CD1c-positive myeloid dendritic cell (primary cell): ENCODE data around the gene ARMC6.
"Not testable (repeated sequence)": the region's sequence is repeated elsewhere in the genome, so short reads cannot be mapped to it uniquely, and the experiment has no call there.

Source experiments
- DNase-seq: peaks from one replicate; pipeline ENCODE4 v3.0.0-alpha.2; 2016; ENCODE audit errors: extremely low spot score

Gene ARMC6

DNA sequence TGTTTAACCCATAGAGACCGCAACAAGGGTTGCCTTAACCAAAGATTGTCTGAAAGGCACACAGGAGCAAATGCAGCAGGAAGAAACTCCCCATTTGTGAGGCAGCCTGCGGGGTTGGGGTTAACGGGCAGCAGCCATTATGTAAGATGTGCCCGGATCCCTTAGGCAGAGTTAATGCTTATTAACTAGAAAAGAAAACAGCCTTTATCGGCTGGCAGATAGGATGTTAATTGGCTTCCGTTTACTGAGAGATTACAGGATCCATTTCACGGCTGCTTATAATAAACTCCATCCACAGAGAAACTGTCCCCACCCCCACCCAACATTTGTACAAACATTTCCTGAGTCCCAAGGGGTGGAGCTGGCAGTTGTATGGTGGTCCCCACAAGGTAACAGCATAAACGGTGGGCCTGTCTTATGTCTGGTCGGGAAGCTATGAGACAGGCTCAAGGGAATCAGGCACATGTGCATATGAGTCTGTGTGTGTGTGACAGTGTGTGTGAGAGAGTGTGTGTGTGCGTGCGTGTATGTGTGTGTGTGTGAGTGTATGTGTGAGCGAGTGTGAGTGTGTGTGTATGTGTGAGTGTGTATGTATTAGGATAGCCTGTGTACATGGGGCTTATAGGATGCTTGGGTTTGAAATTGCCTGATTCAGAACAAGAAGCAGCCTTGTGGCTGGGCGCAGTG is 40.9 kb downstream of the ARMC6 start:
- DNase-seq, result no peak

DNA sequence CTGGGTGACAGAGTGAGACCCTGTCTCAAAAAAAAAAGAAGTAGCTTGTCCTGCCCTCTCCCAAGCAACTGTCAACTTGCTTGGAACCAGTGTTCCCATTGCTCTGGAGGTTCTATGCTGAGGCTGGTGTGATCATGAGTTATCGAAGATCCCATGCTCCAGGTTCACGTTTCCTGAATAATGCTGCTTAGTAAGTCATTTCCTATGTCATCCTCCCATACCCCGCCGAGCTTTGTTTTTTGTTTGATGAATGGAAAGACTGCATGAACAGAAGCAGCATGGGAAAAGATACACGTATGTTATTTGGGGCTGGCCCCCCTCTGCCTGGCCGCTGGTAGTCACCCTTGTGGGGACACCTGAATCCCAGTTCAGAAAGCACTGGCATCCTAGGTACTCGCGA is 41.7 kb downstream of the ARMC6 start:
- DNase-seq, result no peak

DNA sequence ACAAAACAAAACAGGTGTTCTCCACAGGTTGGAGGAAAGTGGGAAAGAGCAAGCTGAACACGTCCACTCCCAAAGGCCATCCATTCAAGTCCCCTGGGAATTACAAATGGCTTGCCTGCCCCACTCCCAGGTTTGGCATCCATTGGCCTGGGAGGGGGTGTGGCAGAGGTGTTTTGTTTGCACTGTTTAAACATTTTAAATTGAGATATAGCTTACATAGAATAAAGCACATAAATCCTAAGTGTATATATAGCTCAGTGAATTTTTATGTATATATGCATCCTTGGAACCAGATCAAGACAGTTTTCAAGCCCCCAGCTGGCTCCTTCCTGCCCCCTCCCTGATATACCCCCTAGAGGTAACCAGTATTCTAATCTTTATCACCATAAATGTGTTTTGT is 43.1 kb downstream of the ARMC6 start:
- DNase-seq, result no peak

DNA sequence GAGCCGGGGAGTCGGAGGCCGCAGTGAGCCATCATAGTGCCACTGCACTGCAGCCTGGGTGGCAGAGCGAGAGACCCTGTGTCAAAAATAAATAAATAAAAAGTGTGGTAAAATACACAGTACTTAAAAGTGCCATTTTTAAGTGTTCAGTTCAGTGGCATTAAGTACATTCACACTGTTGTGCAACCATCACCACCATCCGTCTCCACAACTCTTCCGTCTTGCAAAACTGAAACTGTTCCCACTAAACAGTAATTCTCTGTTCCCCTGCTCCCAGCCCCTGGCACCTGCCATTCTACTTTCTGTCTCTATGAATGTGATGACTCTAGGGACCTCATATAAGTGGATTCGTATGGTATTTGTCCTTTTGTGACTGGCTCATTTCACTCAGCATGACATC is 43.7 kb downstream of the ARMC6 start:
- DNase-seq, result no peak

DNA sequence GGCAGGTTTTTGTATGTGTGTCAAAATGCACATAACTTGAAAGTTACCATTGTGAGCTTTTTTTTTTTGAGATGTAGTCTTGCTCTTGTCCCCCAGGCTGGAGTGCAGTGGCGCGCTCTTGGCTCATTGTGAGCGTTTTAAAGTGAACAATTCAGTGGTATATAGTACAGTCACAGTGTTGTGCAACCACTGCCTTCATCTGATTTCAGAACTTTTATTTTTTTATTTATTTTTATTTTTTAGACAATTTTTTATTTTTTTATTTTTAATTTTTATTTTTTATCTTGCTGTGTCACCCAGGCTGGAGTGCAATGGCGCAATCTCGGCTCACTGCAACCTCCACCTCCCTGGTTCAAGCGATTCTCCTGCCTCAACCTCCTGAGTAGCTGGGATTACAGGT is 45.4 kb downstream of the ARMC6 start:
- no peak for DNase-seq

- DNase-seq, result no peak
Observed at GRCh38 chr19:19079571-19079970, 46.2 kb downstream of the ARMC6 start.

DNA sequence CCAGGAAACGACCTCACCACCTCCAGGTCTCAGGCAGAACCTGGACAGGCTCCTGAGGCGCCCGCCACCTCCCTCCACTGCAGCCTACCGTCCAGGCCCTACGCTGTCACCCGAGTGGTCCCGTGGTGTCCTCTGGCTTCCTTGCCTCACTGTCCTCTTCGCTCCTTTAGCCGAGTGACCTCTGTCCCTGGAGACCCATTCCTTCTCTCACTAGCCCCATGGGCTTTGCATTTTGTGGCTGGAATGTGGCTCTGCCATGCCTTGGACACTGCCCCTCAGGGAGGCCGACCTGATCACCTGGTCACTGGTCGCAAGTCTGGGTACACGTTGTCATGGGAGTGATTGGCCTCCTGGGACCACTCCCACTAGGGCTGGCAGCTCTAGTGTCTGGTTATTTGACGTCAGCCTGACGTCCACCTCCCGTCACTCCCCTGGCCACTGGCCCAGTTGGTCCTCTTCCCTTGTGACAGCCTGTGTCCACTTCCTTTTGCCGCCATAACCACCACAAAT is 48.3 kb downstream of the ARMC6 start:
- DNase-seq, result no peak

DNA sequence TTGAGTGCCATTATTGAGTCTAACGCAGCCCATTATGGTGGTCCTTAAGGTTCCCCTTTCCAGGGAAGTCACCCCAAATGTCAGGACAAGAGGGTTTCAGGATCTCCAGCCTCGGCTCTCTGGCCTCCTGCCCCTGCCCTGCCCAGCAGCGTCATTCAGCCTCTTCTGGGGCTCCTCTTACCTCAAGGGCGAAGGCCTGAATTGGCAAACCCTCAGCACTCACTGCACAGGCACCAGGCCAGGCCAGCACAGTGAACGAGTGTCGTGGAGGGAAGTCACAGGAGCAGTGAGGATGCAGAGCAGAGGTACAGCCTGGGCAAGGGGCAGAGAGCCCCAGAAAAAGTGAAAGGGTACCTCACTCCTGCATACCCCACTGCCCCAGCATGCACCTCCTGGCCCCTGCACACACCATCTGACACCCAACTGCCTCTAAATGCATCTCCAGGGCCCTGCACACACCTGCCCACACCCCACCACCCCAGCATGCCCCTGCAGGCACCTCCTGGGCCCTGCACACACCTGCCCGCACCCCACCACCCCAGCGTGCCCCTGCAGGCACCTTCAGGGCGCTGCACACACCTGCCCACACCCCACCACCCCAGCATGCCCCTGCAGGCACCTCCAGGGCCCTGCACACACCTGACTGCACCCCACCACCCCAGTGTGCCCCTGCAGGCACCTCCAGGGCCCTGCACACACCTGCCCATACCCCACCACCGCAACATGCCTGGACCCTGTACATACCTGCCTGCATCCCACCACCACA is 50.2 kb downstream of the ARMC6 start:
- DNase-seq, result no peak

DNA sequence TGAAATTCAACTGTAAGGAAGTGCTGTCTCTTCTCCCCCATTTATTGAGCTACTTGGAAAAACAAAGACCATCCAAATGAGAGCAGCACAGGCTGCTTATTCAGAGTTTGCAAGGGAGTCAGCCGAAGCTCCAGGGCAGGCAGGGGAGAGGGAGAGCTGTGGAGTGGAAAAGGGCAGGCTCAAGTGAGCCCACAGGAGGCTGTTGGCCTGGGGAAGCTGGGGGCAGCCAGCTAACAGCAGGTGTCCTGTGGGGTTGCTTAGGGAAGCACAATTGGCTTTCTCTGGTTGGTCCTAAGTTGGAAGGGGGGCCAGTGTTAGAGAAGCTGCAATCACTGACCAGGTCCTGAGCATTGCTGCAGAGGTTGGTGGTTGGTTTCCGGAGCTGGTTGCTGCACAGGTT is 54.3 kb downstream of the ARMC6 start:
- DNase-seq, result no peak

DNA sequence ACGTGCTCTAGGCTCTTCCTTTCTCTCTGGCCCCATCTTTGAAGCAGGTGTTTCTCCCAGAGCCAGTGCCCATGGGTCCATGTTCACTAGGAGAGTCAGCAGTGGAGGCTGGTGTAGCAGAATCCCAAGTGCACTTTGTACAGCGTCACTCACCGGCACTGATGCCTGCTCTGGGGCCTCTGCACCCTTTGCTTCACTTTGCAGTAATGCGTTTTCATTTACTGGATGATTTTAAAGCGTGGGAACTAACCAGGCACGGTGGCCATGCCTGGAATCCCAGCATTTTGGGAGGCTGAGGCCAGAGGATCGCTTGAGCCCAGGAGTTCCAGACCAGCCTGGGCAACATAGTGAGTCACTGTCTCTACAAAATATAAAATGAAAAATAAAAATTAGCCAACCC is 61.1 kb downstream of the ARMC6 start:
- no peak for DNase-seq

DNA sequence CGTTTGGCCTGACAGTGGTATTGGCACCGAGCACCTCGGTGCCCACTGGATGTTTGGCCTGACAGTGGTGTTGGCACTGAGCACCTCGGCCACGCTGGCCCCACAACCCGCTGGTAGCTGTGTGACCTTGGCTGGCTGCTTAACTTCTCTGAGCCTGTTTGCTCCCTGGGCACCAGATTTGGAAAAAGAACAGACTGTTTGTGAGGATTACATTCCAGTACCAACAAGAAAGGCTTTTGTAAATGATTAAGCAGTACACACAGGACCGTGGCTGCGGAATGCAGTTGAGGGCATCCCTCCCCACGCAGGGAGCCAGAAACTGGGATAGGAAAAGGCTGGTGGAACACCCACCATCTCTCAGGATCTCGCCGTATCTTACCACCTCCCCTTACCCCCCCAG is 62.3 kb downstream of the ARMC6 start:
- DNase-seq, result no peak

DNA sequence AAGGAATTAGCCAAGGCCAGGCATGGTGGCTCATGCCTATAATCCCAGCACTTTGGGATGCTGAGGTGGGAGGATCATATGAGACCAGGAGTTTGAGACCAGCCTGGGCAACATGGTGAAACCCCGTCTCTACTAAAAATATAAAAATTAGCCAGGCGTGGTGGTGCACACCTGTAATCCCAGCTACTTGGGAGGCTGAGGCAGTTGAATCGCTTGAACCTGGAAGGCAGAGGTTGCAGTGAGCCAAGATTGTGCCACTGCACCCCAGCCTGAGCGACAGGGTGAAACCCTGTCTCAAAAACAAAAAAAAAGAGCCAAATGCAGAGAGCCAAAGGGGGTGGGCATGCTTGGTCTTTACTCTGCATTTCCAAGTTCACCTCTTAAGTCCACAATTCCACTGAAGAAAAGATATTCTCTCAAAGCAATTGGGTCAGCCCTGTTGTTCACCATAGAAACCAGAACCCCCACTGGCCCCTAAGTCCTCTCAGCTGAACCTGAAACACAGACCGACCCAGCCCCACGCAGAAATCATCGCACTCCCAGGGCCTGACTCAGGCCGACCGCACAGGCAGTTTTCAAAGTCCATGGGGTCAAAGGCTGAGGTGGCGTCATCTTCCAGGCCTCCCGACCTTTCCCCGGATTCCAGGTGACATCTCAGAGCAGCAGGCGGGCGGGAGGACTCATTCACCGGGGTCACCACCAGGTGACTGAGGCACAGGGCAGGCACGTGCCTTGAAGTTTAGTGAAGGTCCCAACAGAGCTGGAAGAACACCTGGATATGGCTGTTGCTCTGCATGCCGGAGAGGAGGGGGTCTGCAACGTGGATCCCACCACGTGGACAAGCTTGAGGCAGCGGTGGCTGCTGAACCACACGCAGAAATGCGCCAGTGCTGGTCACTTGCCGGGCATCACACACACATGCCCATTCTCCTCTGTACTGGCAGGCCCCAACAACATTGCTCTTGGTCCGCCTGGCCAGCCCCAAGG is 63.5 kb downstream of the ARMC6 start:
- no peak for DNase-seq

DNA sequence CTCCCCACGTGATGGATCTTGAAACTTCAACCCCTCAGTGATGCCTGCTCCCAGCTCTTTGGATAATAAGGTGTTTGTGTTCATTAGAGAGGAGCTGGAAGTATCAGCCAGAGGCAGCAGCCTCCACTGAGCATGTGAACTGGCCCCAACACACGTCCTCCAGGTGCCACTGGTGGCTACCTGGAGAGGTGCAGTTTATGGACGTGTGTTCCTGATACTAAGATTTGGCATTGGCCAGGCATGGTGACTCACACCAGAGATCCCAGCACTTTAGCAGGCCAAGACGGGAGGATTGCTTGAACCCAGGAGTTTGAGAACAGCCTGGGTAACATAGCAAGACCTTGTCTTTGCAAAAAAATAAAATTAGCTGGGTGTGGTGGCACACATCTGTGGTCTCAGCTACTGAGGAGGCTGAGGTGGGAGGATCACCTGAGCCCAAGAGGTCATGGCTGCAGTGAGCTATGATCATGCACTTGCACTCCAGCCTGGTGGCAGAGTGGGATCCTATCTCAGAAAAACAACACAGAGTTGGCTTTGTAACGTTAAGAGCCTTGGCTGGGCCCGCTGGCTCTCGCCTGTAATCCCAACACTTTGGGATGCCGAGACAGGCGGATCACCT is 64.8 kb downstream of the ARMC6 start:
- no peak for DNase-seq

DNA sequence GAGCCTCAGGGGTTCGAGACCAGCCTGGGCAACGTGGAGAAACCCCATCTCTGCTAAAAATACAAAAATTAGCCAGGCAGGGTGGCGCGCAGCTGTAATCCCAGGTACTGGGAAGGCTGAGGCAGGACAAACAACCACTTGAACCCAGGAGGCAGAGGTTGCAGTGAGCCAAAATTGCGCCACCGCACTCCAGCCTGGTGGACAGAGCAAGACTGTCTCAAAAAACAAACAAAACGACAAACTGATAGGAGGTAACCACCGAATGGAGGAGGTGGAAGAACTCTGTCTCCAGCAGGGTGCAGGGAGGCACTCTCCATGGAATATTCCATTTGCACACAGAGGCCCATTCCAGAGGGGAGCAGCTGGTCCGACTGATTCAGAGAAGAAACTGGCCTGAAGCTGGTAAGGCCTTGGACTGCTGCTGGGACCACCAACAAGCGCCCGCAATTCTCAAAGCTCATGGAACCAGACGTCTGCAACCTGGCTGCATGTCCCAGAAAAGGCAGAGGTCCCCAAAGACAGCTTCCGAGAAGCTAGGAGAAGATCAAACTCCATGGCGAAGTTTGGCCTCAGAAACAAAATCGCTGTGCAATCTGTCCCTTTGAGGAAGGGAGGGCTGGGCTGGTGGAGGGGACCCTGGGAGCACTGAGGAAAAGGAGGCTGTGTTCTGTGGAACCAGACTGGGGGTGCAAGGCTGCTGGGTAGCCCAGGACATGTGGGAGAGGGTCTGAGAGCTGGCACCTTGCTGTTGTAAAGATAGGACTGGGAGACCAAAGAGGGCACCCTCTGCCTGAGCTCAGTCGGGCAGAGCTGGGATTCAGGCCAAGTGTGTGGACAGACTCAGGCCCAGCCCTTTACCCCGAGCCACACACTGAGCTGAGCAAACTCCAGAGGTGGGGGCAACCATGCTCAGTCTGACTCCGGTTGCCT is 65.6 kb downstream of the ARMC6 start:
- DNase-seq, result no peak

DNA sequence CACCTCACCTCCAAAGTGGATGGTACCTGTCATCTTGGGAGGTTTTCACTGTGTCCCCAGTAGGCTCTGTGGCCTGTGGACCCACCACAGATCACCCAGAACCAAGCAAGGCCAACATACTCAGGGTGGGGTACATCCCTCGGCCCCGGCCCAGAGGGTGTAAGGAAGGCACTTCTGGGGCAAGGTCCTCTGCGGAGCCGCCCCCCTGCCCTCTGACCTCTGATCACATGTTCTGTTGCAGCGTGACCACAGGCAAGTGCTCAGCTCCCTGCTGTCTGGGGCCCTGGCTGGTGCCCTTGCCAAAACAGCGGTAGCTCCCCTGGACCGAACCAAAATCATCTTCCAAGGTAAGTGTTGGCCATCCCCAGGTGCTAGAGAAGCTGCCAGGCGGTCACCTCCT is 68.1 kb downstream of the ARMC6 start:
- DNase-seq, result no peak

- DNase-seq, result not testable (repeated sequence)
Observed at GRCh38 chr19:19102566-19102965, 69.2 kb downstream of the ARMC6 start.

GRCh38 chr19:19103167-19103566 is 69.8 kb downstream of the ARMC6 start:
- no peak for DNase-seq

GRCh38 chr19:19105365-19106055 is 72.1 kb downstream of the ARMC6 start:
- DNase-seq, result no peak

- DNase-seq, result no peak
Observed at GRCh38 chr19:19106056-19106551, 72.7 kb downstream of the ARMC6 start.

DNA sequence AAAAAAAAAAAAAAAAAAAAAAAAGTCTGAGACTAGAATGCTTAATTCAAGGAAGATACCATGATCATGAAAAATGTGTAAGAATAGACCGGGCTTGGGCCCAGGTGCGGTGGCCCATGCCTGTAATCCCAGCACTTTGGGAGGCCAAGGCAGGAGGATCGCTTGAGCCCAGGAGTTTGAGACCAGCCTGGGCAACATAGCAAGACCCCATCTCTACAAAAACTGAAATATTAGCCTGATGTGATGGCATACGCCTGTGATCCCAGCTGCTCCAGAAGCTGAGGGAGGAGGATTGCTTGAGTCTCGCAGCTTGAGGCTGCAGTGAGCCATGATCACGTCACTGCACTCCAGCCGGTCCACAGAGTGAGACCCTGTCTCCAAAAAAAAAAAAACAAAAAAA is 73.5 kb downstream of the ARMC6 start:
- DNase-seq, result not testable (repeated sequence)
